Measurements from ENCODE around the gene TNFSF8.

- TF ChIP-seq CTCF (IDR thresholded peaks at IDR 0.05) (no peak), POLR2A (IDR thresholded peaks at IDR 0.05) (no peak)
These were observed 61.0 kb downstream of the TNFSF8 start for GRCh38 chr9:114869378-114869777.

Measured in heart left ventricle (tissue), 13 donors.